HepG2 (cell line): ENCODE data around the gene C5AR1. TPM values are rescaled to one million over a fixed set of nuclear protein-coding genes. Genes with fewer than 3 reads are reported as not detected.

Source experiments
- AKAP8 ChIP-seq: sonication (generic); formaldehyde crosslinking; IDR thresholded peaks from 2 replicates; pipeline ENCODE4 v1.5.1; 2020; ENCODE audit warnings: mild to moderate bottlenecking, missing genetic modification reagents
- ATF4 ChIP-seq, 2 experiments: fragments of 450-650 bp in 1 of 2; sonication (generic) in 1 of 2; formaldehyde crosslinking; IDR thresholded peaks; 2 replicates each; pipeline versions ENCODE4 v1.5.0 to v1.8.0; 2020 to 2022; ENCODE audit warnings: mild to moderate bottlenecking in 1 of 2, missing genetic modification reagents in 1 of 2
- CBX2 ChIP-seq, 2 experiments: fragments of 200-600 bp in 1 of 2; sonication (generic); formaldehyde crosslinking in 1 of 2; IDR thresholded peaks; 2 replicates each; pipeline versions ENCODE4 v1.7.0 to v1.8.1; 2018 to 2022; ENCODE audit warnings: low read depth in 2 of 2, low read length in 1 of 2, mild to moderate bottlenecking in 1 of 2, missing genetic modification reagents in 1 of 2
- DNMT3B ChIP-seq: conservative IDR thresholded peaks from 2 replicates; pipeline ENCODE4 v1.6.1; 2016; ENCODE audit warnings: missing biosample characterization, control low read depth
- HES4 ChIP-seq: sonication (generic); formaldehyde crosslinking; IDR thresholded peaks from 2 replicates; pipeline ENCODE4 v1.9.0; 2021; ENCODE audit warnings: mild to moderate bottlenecking, missing genetic modification reagents, borderline replicate concordance
- KLF12 ChIP-seq: sonication (generic); formaldehyde crosslinking; IDR thresholded peaks from 2 replicates; pipeline ENCODE4 v1.4.0; 2020; ENCODE audit warnings: missing genetic modification reagents, borderline replicate concordance
- MED13 ChIP-seq: sonication (generic); formaldehyde crosslinking; IDR thresholded peaks from 2 replicates; pipeline ENCODE4 v1.5.0; 2020; ENCODE audit warnings: missing genetic modification reagents
- MZF1 ChIP-seq: sonication (generic); formaldehyde crosslinking; IDR thresholded peaks from 2 replicates; pipeline ENCODE4 v1.8.1; 2023; ENCODE audit warnings: mild to moderate bottlenecking, missing genetic modification reagents, borderline replicate concordance
- NFE2L2 ChIP-seq: fragments of 150-350 bp; IDR thresholded peaks from 2 replicates; pipeline ENCODE4 v1.6.1; 2014; ENCODE audit warnings: low read length
- NR2F6 ChIP-seq, 2 experiments: IDR thresholded peaks; 2 replicates each; pipeline ENCODE4 v1.6.1; 2016; ENCODE audit warnings: antibody characterized with exemption in 1 of 2, mild to moderate bottlenecking in 1 of 2
- RBM39 ChIP-seq: fragments of 200-400 bp; formaldehyde crosslinking; IDR thresholded peaks from one replicate; pipeline ENCODE4 v1.6.1; 2018; ENCODE audit warnings: antibody characterized with exemption, mild to moderate bottlenecking, low read depth, low read length; ENCODE audit not compliant: poor library complexity, severe bottlenecking
- SNAPC4 ChIP-seq: sonication (generic); formaldehyde crosslinking; IDR thresholded peaks from 2 replicates; pipeline ENCODE4 v1.4.0; 2020; ENCODE audit warnings: mild to moderate bottlenecking, missing genetic modification reagents
- ZBTB42 ChIP-seq: sonication (generic); formaldehyde crosslinking; IDR thresholded peaks from 2 replicates; pipeline ENCODE4 v1.5.0; 2020; ENCODE audit warnings: mild to moderate bottlenecking, missing genetic modification reagents
- ZNF180 ChIP-seq: sonication (generic); formaldehyde crosslinking; IDR thresholded peaks from 2 replicates; pipeline ENCODE4 v1.4.0; 2020; ENCODE audit warnings: low read depth, missing genetic modification reagents, borderline replicate concordance
- ZNF33B ChIP-seq: sonication (generic); formaldehyde crosslinking; IDR thresholded peaks from 2 replicates; pipeline ENCODE4 v1.5.1; 2020; ENCODE audit warnings: mild to moderate bottlenecking, missing genetic modification reagents
- ZNF501 ChIP-seq: sonication (generic); formaldehyde crosslinking; IDR thresholded peaks from 2 replicates; pipeline ENCODE4 v1.5.1; 2020; ENCODE audit warnings: mild to moderate bottlenecking, moderate library complexity, missing genetic modification reagents
- ZNF777 ChIP-seq: sonication (generic); formaldehyde crosslinking; IDR thresholded peaks from 2 replicates; pipeline ENCODE4 v1.4.0; 2020; ENCODE audit warnings: missing genetic modification reagents
- polyA plus RNA-seq, 8 experiments: library from polyadenylated mRNA; depleted of rRNA in 3 of 8; stranded (reverse) in 7 of 8; unstranded in 1 of 8; fragments of >200 nt; fragmentation: Illumina TruSeq in 4 of 8; extraction: Trizol in 4 of 8; gene quantifications; 2 replicates each; pipeline versions ENCODE4 v1.2.1 to v1.2.3, GENCODE V29; 2011 to 2016; ENCODE audit warnings: low read depth in 4 of 8, missing spikeins in 1 of 8, mixed read lengths in 1 of 8; ENCODE audit not compliant: insufficient read depth in 1 of 8
- total RNA-seq, 5 experiments: library from RNA; depleted of rRNA; stranded (reverse); fragments of >200 nt; fragmentation: Illumina TruSeq; extraction: Trizol; gene quantifications; 2 replicates each; pipeline ENCODE4 v1.2.3, GENCODE V29; 2016; ENCODE audit warnings: low read depth in 1 of 5
- TF ChIP-seq, protein P1 (sequence below): sonication (generic); formaldehyde crosslinking; IDR thresholded peaks from 2 replicates; pipeline ENCODE4 v1.9.0; 2021; ENCODE audit warnings: missing genetic modification reagents, mild to moderate bottlenecking, borderline replicate concordance
- TF ChIP-seq, protein P2 (sequence below): sonication (generic); formaldehyde crosslinking; IDR thresholded peaks from 2 replicates; pipeline ENCODE4 v1.9.0; 2021; ENCODE audit warnings: missing genetic modification reagents, mild to moderate bottlenecking, borderline replicate concordance

Gene C5AR1
- total and polyA plus RNA-seq, 2 of the 13 experiments (the other 11 are each of a cell fraction or from before 2014, with no cell fraction given) = 0.07 to 1.6 TPM

DNA sequence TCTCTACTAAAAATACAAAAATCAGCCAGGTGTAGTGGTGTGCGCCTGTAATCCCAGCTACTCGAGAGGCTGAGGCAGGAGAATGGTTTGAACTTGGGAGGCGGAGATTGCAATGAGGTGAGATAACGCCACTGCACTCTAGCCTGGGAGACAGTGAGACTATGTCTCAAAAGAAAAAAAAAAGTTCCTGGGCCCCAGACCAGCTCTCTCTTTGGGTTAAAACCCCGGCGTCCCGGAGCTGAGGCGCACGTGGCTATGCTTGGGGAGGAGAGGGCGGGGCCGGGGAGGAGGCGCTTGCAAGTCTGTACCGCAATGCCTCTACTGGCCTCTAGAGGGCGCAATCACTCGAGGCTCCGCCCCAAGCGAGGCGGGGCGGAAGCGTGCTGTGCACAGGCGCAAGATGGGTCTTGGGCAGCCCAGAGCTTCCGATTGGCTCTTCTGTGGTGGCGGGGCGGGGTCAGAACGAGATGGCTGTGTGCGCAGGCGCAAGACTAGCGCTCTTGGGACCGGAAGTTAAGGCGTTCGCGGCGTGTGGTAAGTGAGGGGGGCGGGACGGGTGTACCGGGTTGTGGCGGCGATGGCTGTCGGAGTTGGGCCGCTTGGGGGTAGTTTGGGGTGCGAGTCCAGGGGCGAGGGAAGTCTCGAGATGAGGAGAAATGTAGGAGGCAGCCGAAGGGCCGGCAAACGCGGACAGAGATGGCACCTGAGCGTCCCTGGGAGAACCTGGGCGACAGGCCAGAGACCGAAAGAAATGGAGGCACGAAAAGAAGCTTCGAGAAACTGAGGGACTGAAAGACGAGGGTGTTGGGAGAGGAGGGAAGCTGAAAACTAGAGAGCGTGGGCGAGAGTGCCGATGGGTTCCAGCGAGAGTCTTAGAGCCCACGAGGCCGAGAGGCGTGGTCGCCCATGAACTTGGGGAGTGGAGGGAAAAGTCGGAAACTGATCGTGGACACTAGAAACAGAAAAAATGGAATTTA lies 39.4 kb downstream of the C5AR1 start, which contains the start of gene DHX34 (continued):
- TF ChIP-seq SNAPC4 (CRISPR knock-in tag) (0 out of 2 replicates have a peak, but pooled peaks have one; percentile 27), ATF4 (CRISPR knock-in tag; IDR thresholded peaks at IDR 0.05) (no peak), AKAP8 (CRISPR knock-in tag) (no peak), ZNF777 (no peak), HES4 (CRISPR knock-in tag) (no peak), MZF1 (0 out of 2 replicates have a peak, but pooled peaks have one; percentile 54), CBX2 (IDR thresholded peaks at IDR 0.05; ENCODE audit: low read depth, low read length) (no peak), CBX2 (CRISPR knock-in tag; IDR thresholded peaks at IDR 0.05; ENCODE audit: low read depth) (no peak), RBM39 (no peak), MED13 (CRISPR knock-in tag) (no peak), DNMT3B (0 out of 2 replicates have a peak, but pooled peaks have one; percentile 66), NFE2L2 (no peak), ZBTB42 (CRISPR knock-in tag) (no peak), ZNF33B (CRISPR knock-in tag) (no peak), KLF12 (peak; percentile 67; the same call in 1 of the 2 replicates), ZNF180 (CRISPR knock-in tag) (no peak), NR2F6 (IDR thresholded peaks at IDR 0.05) (no peak), NR2F6 (CRISPR knock-in tag; IDR thresholded peaks at IDR 0.05) (no peak), ZNF501 (CRISPR knock-in tag) (peak; percentile 81)
- TF ChIP-seq, protein P1, sequence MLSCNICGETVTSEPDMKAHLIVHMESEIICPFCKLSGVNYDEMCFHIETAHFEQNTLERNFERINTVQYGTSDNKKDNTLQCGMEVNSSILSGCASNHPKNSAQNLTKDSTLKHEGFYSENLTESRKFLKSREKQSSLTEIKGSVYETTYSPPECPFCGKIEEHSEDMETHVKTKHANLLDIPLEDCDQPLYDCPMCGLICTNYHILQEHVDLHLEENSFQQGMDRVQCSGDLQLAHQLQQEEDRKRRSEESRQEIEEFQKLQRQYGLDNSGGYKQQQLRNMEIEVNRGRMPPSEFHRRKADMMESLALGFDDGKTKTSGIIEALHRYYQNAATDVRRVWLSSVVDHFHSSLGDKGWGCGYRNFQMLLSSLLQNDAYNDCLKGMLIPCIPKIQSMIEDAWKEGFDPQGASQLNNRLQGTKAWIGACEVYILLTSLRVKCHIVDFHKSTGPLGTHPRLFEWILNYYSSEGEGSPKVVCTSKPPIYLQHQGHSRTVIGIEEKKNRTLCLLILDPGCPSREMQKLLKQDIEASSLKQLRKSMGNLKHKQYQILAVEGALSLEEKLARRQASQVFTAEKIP (CRISPR knock-in tag) = no peak
- TF ChIP-seq, protein P2, sequence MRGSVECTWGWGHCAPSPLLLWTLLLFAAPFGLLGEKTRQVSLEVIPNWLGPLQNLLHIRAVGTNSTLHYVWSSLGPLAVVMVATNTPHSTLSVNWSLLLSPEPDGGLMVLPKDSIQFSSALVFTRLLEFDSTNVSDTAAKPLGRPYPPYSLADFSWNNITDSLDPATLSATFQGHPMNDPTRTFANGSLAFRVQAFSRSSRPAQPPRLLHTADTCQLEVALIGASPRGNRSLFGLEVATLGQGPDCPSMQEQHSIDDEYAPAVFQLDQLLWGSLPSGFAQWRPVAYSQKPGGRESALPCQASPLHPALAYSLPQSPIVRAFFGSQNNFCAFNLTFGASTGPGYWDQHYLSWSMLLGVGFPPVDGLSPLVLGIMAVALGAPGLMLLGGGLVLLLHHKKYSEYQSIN (CRISPR knock-in tag) = no peak
